Caco-2 (cell line): ENCODE measurements around the gene CDH3. TPM values are rescaled to one million over a fixed set of nuclear protein-coding genes. Genes with fewer than 3 reads are reported as not detected.
A peak's percentile ranks its signal among the peaks of the same experiment; 100 is the strongest.

Experiments used
- BruUV-seq: library from RNA; stranded (reverse); fragments of 400-500 nt; replicated peaks from 2 replicates; lab custom pipeline; 2021; lab: Mats Ljungman, UMichigan
- CTCF ChIA-PET: fragments of 300-600 bp; sonication (Branson Sonifier 250); formaldehyde crosslinking; loops from one replicate; lab custom pipeline; 2022; ENCODE audit warnings: antibody characterized with exemption; lab: Charles Lee
- POLR2A ChIA-PET: fragments of 300-600 bp; sonication (Branson Sonifier 250); formaldehyde crosslinking; loops from one replicate; lab custom pipeline; 2022; ENCODE audit warnings: antibody characterized with exemption; lab: Charles Lee
- DNase-seq, 2 experiments: peaks; one replicate each; pipeline versions ENCODE4 v3.0.0 to v3.0.0-alpha.2; 2020 to 2022
- H3K27me3 ChIP-seq: replicated peaks from 2 replicates; pipeline ENCODE4 v1.6.0; 2011; ENCODE audit warnings: low read length; ENCODE audit not compliant: control insufficient read depth, insufficient read depth
- H3K36me3 ChIP-seq: 2 replicates; pipeline ENCODE4 v1.5.1; 2011; ENCODE audit warnings: low read length; ENCODE audit not compliant: control insufficient read depth, insufficient read depth
- H3K4me1 ChIP-seq: fragments of 250-450 bp; sonication (Bioruptor Pico); 2 replicates; pipeline ENCODE4 v1.5.1; 2020; ENCODE audit warnings: mild to moderate bottlenecking
- H3K4me3 ChIP-seq: 2 replicates; pipeline ENCODE4 v1.5.1; 2011; ENCODE audit warnings: low read depth, mild to moderate bottlenecking, control low read depth, low read length
- H3K9me3 ChIP-seq: fragments of 250-450 bp; sonication (Bioruptor Pico); 2 replicates; pipeline ENCODE4 v1.5.1; 2020; ENCODE audit warnings: mild to moderate bottlenecking, moderate library complexity
- H3K27ac Mint-ChIP-seq: one replicate; pipeline ENCODE4 v1.8.0; 2022; ENCODE audit warnings: mixed read lengths; ENCODE audit not compliant: unreplicated experiment
- H3K27me3 Mint-ChIP-seq: one replicate; pipeline ENCODE4 v1.8.0; 2022; ENCODE audit warnings: mixed read lengths; ENCODE audit not compliant: insufficient read depth, unreplicated experiment
- H3K36me3 Mint-ChIP-seq: one replicate; pipeline ENCODE4 v1.8.0; 2022; ENCODE audit warnings: mild to moderate bottlenecking, mixed read lengths; ENCODE audit not compliant: insufficient read depth, unreplicated experiment
- H3K4me1 Mint-ChIP-seq: one replicate; pipeline ENCODE4 v1.8.0; 2022; ENCODE audit warnings: low read depth, mixed read lengths; ENCODE audit not compliant: unreplicated experiment
- H3K4me3 Mint-ChIP-seq: one replicate; pipeline ENCODE4 v1.8.0; 2022; ENCODE audit warnings: mild to moderate bottlenecking, moderate library complexity, mixed read lengths; ENCODE audit not compliant: unreplicated experiment
- H3K9me3 Mint-ChIP-seq: one replicate; pipeline ENCODE4 v1.8.0; 2022; ENCODE audit warnings: mixed read lengths; ENCODE audit not compliant: unreplicated experiment
- intact Hi-C: fragments of 100-400 bp; cut with micrococcal nuclease; formaldehyde crosslinking; loops from one replicate; pipeline ENCODE4 v1.10.0; 2022; ENCODE audit not compliant: unreplicated experiment
- total RNA-seq: library from RNA; stranded (reverse); gene quantifications from 2 replicates; pipeline ENCODE4 v1.2.3, GENCODE V29; 2022
- TF ChIP-seq, protein P1 (sequence below), 2 experiments: fragments of 200-600 bp in 1 of 2; IDR thresholded peaks; 1 replicate in 1 of 2; 2 replicates in 1 of 2; pipeline versions ENCODE4 v1.5.1 to v1.8.0; 2011 to 2022; ENCODE audit warnings: antibody characterized with exemption in 1 of 2, control low read depth in 1 of 2, inconsistent platforms in 1 of 2, low read depth in 1 of 2, low read length in 1 of 2, mild to moderate bottlenecking in 1 of 2, moderate library complexity in 1 of 2; ENCODE audit not compliant: insufficient read depth in 1 of 2, severe bottlenecking in 1 of 2, unreplicated experiment in 1 of 2

Gene CDH3
- total RNA-seq, 1 experiment from 2014 or later: 144 TPM

DNA sequence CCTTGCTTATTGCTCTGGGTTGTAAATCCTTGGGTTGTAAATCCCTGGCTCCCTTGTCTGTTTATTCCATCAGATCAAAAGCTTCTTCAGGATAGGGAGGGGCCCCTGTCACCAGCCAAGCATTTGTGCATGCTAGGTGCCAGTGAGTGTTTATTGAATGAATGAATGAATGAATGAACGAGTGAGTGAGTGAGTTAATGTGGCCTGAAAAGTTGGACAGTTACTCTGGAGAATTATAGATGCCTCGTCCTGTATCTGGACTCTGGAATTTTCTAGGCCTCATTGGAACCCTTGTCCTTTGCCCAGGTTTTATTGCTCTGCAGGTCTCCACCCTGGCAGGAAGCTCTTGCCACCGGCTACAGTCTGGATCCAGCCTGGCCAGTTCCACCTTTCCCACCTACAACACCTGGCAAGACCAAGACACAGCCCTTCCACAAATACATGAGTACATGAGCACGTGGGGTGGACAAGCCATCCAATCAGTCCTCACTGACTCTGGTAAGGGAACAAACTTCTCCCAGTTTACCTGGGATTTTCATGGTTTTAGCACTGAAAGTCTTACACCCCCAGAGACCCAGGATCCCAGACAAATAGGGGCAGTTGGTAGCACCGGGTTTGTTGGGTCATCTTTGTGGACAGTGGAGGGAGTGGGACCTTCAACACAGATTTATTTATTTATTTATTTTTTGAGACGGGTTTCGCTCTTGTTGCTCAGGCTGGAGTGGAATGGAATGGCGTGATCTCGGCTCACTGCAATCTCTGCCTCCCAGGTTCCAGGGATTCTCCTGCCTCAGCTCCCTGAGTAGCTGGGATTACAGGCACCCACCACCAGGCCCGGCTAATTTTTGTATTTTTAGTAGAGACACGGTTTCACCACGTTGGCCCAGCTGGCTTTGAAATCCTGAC is 77.3 kb downstream of the CDH3 start:
- intact Hi-C loops: no loop called here
- no TSS peak for BruUV-seq

DNA sequence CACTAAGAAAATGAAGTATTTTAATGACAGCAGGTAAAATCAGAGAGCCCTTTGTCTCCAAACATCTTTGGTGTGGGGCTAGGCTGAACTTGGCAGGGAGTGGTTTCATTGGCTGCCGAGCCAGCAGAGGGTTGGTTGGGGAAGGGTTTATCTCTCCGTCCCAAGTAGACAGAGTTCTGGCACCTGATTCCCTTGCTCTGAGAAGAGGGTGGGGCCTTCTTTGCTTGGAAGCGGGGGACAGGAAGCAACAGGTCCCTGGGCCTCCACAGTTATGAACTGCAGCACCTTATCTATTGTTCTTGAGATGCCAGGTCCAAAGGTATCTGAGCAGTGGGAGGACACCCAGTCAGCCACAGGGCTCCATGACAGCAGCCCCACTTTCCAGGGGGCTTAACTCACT is 79.7 kb downstream of the CDH3 start:
- peak; percentile 60 to 90 for DNase-seq
- no peaks in the 10 kb centered on the region for H3K27me3 Mint-ChIP-seq
- no TSS peak for BruUV-seq
- no peaks in the 10 kb centered on the region for H3K36me3 ChIP-seq
- H3K9me3 Mint-ChIP-seq: no peaks in the 10 kb centered on the region
- H3K4me3 Mint-ChIP-seq: no peak overlapping the region
- intact Hi-C loops: no loop called here
- peaks cover 27% of the 10 kb centered on the region for H3K4me1 Mint-ChIP-seq
- H3K36me3 Mint-ChIP-seq: peaks cover 5% of the 10 kb centered on the region
- no peaks in the 10 kb centered on the region for H3K9me3 ChIP-seq
- H3K27ac Mint-ChIP-seq: peak overlapping the region; percentile 69
- H3K4me3 ChIP-seq: no peak overlapping the region
- ChIA-PET CTCF (interaction anchor here (1.5 kb wide), 1 partner anchor 14 kb away, joined by 4 read pairs; no protein-coding TSS in a partner anchor), POLR2A (no interaction called here)
- H3K27me3 ChIP-seq: no peaks in the 10 kb centered on the region
- H3K4me1 ChIP-seq: peaks cover 36% of the 10 kb centered on the region
- TF ChIP-seq, protein P1, sequence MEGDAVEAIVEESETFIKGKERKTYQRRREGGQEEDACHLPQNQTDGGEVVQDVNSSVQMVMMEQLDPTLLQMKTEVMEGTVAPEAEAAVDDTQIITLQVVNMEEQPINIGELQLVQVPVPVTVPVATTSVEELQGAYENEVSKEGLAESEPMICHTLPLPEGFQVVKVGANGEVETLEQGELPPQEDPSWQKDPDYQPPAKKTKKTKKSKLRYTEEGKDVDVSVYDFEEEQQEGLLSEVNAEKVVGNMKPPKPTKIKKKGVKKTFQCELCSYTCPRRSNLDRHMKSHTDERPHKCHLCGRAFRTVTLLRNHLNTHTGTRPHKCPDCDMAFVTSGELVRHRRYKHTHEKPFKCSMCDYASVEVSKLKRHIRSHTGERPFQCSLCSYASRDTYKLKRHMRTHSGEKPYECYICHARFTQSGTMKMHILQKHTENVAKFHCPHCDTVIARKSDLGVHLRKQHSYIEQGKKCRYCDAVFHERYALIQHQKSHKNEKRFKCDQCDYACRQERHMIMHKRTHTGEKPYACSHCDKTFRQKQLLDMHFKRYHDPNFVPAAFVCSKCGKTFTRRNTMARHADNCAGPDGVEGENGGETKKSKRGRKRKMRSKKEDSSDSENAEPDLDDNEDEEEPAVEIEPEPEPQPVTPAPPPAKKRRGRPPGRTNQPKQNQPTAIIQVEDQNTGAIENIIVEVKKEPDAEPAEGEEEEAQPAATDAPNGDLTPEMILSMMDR (IDR thresholded peaks at IDR 0.05; ENCODE audit: insufficient read depth in 1 of 2, low read depth in 1 of 2, low read length in 1 of 2, severe bottlenecking in 1 of 2, unreplicated experiment in 1 of 2): no peak

More for the DNA sequence above, 77.3 kb downstream of the CDH3 start:
- H3K4me3 Mint-ChIP-seq: no peak overlapping the region
- peak in 1 of 2 experiments; percentile 72 for DNase-seq
- ChIA-PET CTCF (no interaction called here), POLR2A (interaction anchor here (2.3 kb wide), 1 partner anchor 15 kb away, joined by 14 read pairs; the partner anchor contains the start of gene CDH1)
- H3K27ac Mint-ChIP-seq: peak overlapping the region; percentile 59
- peaks cover 19% of the 10 kb centered on the region for H3K4me1 Mint-ChIP-seq
- Histone ChIP-seq H3K36me3 (no peaks in the 10 kb centered on the region), H3K4me3 (no peak overlapping the region), H3K27me3 (no peaks in the 10 kb centered on the region), H3K4me1 (peaks cover 36% of the 10 kb centered on the region), H3K9me3 (peaks cover 7% of the 10 kb centered on the region; the same call in 1 of the 2 replicates)
- H3K9me3 Mint-ChIP-seq: no peaks in the 10 kb centered on the region
- H3K36me3 Mint-ChIP-seq: peaks cover 5% of the 10 kb centered on the region
- TF ChIP-seq, protein P1 (IDR thresholded peaks at IDR 0.05; ENCODE audit: insufficient read depth in 1 of 2, low read depth in 1 of 2, low read length in 1 of 2, severe bottlenecking in 1 of 2, unreplicated experiment in 1 of 2): no peak
- no peaks in the 10 kb centered on the region for H3K27me3 Mint-ChIP-seq

DNA sequence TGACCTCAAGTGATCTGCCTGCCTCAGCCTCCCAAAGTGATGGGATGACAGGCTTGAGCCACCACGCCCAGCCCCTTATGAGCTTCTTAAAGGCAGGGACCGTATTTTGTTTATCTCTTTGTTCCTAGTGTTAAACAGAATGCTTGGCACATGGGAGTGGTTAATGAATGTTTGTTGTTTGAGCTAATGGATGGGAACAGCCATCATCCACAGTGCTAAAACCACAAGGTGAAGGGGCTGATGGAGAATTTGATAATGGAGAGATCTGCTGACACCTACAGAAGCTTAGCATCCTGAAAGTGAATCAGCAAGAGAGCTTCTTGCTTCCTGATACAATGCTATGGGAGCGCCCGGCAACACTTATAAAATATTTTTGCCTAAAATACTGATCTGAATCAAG is 83.4 kb downstream of the CDH3 start:
- no peak overlapping the region for H3K27ac Mint-ChIP-seq
- no peaks in the 10 kb centered on the region for H3K27me3 Mint-ChIP-seq
- CTCF ChIA-PET: no interaction called here
- Histone ChIP-seq H3K27me3 (no peaks in the 10 kb centered on the region), H3K4me1 (peaks cover 33% of the 10 kb centered on the region), H3K9me3 (no peaks in the 10 kb centered on the region), H3K36me3 (no peaks in the 10 kb centered on the region), H3K4me3 (no peak overlapping the region)
- peaks cover 38% of the 10 kb centered on the region for H3K4me1 Mint-ChIP-seq
- TF ChIP-seq, protein P1 (IDR thresholded peaks at IDR 0.05; ENCODE audit: insufficient read depth in 1 of 2, low read depth in 1 of 2, low read length in 1 of 2, severe bottlenecking in 1 of 2, unreplicated experiment in 1 of 2): no peak
- intact Hi-C loops: no loop called here
- no TSS peak for BruUV-seq
- H3K4me3 Mint-ChIP-seq: no peak overlapping the region
- H3K36me3 Mint-ChIP-seq: peaks cover 12% of the 10 kb centered on the region
- no peaks in the 10 kb centered on the region for H3K9me3 Mint-ChIP-seq
- POLR2A ChIA-PET: interaction anchor here (1.2 kb wide), 1 partner anchor 9 kb away, joined by 7 read pairs; the partner anchor contains the start of gene CDH1
- DNase-seq: no peak
